Measurements from ENCODE around the gene RILPL2. TPM values are rescaled to one million over a fixed set of nuclear protein-coding genes. Genes with fewer than 3 reads are reported as not detected.
"Not testable (repeated sequence)": the region's sequence is repeated elsewhere in the genome, so short reads cannot be mapped to it uniquely, and the experiment has no call there.

The RILPL2 gene
- total RNA-seq, 1 donor from 2014 or later, result 17.2 TPM

DNA sequence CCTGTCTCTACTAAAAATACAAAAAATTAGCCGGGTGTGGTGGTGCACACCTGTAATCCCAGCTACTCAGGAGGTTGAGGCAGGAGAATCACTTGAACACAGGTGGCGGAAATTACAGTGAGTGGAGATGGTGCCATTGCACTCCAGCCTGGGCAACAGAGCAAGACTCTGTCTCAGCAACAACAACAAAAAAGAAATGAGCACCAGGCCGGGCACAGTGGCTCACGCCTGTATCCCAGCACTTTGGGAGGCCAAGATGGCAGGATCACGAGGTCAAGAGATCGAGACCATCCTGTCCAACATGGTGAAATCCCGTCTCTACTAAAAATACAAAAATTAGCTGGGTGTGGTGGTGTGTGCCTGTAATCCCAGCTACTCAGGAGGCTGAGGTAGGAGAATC, 68.1 kb downstream of the RILPL2 start:
- not testable (repeated sequence) for H3K4me3 Mint-ChIP-seq; H3K4me1 Mint-ChIP-seq; DNase-seq; H3K36me3 Mint-ChIP-seq (ENCODE audit: low read depth); H3K27me3 Mint-ChIP-seq; H3K27ac Mint-ChIP-seq; H3K9me3 Mint-ChIP-seq
- intact Hi-C loops (cut with micrococcal nuclease), result loop anchor here (10.0 kb wide), 2 partner anchors 346 to 394 kb away; partner anchors contain the start of genes ATP6V0A2 and OGFOD2

GRCh38 chr12:123367511-123367910, 69.0 kb downstream of the RILPL2 start:
- intact Hi-C loops (cut with micrococcal nuclease), result loop anchor here (10.0 kb wide), 2 partner anchors 347 to 393 kb away; partner anchors contain the start of genes ATP6V0A2 and OGFOD2
- no peaks in the 10 kb centered on the region for H3K27me3 Mint-ChIP-seq
- peaks cover 14% of the 10 kb centered on the region for H3K4me1 Mint-ChIP-seq
- H3K9me3 Mint-ChIP-seq, result no peaks in the 10 kb centered on the region
- H3K4me3 Mint-ChIP-seq, result no peak overlapping the region
- peaks cover 2% of the 10 kb centered on the region for H3K36me3 Mint-ChIP-seq (ENCODE audit: low read depth)
- H3K27ac Mint-ChIP-seq, result peak overlapping the region; percentile 17
- DNase-seq, result no peak

Other genes with a start within 250 kb of the RILPL2 start
- 87.1 and 90.3 TPM in 2 replicates for gene MPHOSPH9, start 203.5 kb downstream of the RILPL2 start, total RNA-seq
- 30.3 and 30.5 TPM in 2 replicates for gene MTRFR, start 203.2 kb downstream of the RILPL2 start, total RNA-seq
- gene CDK2AP1, start 164.8 kb downstream of the RILPL2 start, total RNA-seq, result 78.0 and 80.5 TPM in 2 replicates
- gene SBNO1, start 71.8 kb downstream of the RILPL2 start, total RNA-seq, result 54.2 and 56.1 TPM in 2 replicates
- 63.7 and 67.3 TPM in 2 replicates for gene KMT5A, start 52.6 kb downstream of the RILPL2 start, total RNA-seq
- 30.6 and 33.4 TPM in 2 replicates for gene SNRNP35, start 21.5 kb upstream of the RILPL2 start, total RNA-seq
- 4.1 and 4.6 TPM in 2 replicates for gene RILPL1, start 97.0 kb upstream of the RILPL2 start, total RNA-seq
- 174 and 179 TPM in 2 replicates for gene TMED2, start 147.9 kb upstream of the RILPL2 start, total RNA-seq
- gene DDX55, start 165.4 kb upstream of the RILPL2 start, total RNA-seq, result 68.2 and 72.0 TPM in 2 replicates
- gene EIF2B1, start 197.0 kb upstream of the RILPL2 start, total RNA-seq, result 81.5 and 84.8 TPM in 2 replicates
- gene GTF2H3, start 197.1 kb upstream of the RILPL2 start, total RNA-seq, result 66.8 and 69.7 TPM in 2 replicates
- gene TCTN2, start 234.4 kb upstream of the RILPL2 start, total RNA-seq, result 3.0 and 3.1 TPM in 2 replicates